ENCODE measurements around the gene MLYCD. TPM values are rescaled to one million over a fixed set of nuclear protein-coding genes. Genes with fewer than 3 reads are reported as not detected.

The MLYCD gene
- total RNA-seq, 1 donor from 2014 or later, result 2.8 TPM

GRCh38 chr16:83888672-83889044 lies 10.3 kb upstream of the MLYCD start:
- H3K4me3 Mint-ChIP-seq (ENCODE audit: unreplicated experiment), result no peak overlapping the region
- no peaks in the 10 kb centered on the region for H3K4me1 ChIP-seq (ENCODE audit: insufficient read depth, low read length)
- H3K79me2 ChIP-seq (ENCODE audit: insufficient read depth, low read length), result no peaks in the 10 kb centered on the region
- H3K9ac ChIP-seq (ENCODE audit: low read length), result no peak overlapping the region
- no peak for FAIRE-seq
- H3K27me3 Mint-ChIP-seq (ENCODE audit: low read depth, unreplicated experiment), result peaks cover 9% of the 10 kb centered on the region
- no peak overlapping the region for H3K4me3 ChIP-seq (ENCODE audit: insufficient read depth, low read depth, low read length)
- H3K36me3 Mint-ChIP-seq (ENCODE audit: low read depth, unreplicated experiment), result no peaks in the 10 kb centered on the region
- no peaks in the 10 kb centered on the region for H3K27me3 ChIP-seq (ENCODE audit: insufficient read depth, low read length)
- H3K27ac ChIP-seq (ENCODE audit: low read depth, low read length), result no peak overlapping the region
- no peak for TF ChIP-seq EZH2 (IDR thresholded peaks at IDR 0.05; ENCODE audit: insufficient read depth, low read length)
- H3K36me3 ChIP-seq (ENCODE audit: insufficient read depth, low read length), result no peaks in the 10 kb centered on the region
- no peak overlapping the region for H2AFZ ChIP-seq (ENCODE audit: low read depth, low read length)
- peaks cover 13% of the 10 kb centered on the region for H3K9me3 Mint-ChIP-seq (ENCODE audit: unreplicated experiment)
- no peaks in the 10 kb centered on the region for H3K4me1 Mint-ChIP-seq (ENCODE audit: low read depth, unreplicated experiment)
- H4K20me1 ChIP-seq (ENCODE audit: insufficient read depth, low read length), result no peaks in the 10 kb centered on the region
- H3K27ac Mint-ChIP-seq (ENCODE audit: unreplicated experiment), result no peak overlapping the region
- peaks cover 10% of the 10 kb centered on the region for H3K9me3 ChIP-seq (ENCODE audit: insufficient read depth, low read depth, low read length)
- DNase-seq (ENCODE audit: low read depth), result no peak
- H3K4me2 ChIP-seq (ENCODE audit: low read length), result no peak overlapping the region

GRCh38 chr16:83890359-83890758 lies 8.6 kb upstream of the MLYCD start:
- Mint-ChIP-seq H3K4me3 (ENCODE audit: unreplicated experiment) (no peak overlapping the region), H3K27me3 (ENCODE audit: low read depth, unreplicated experiment) (peaks cover 7% of the 10 kb centered on the region), H3K27ac (ENCODE audit: unreplicated experiment) (no peak overlapping the region), H3K36me3 (ENCODE audit: low read depth, unreplicated experiment) (no peaks in the 10 kb centered on the region), H3K4me1 (ENCODE audit: low read depth, unreplicated experiment) (no peaks in the 10 kb centered on the region), H3K9me3 (ENCODE audit: unreplicated experiment) (peaks cover 13% of the 10 kb centered on the region)
- Histone ChIP-seq H3K27me3 (ENCODE audit: insufficient read depth, low read length) (no peaks in the 10 kb centered on the region), H3K9me3 (ENCODE audit: insufficient read depth, low read depth, low read length) (peaks cover 10% of the 10 kb centered on the region), H3K36me3 (ENCODE audit: insufficient read depth, low read length) (no peaks in the 10 kb centered on the region), H3K4me3 (ENCODE audit: insufficient read depth, low read depth, low read length) (no peak overlapping the region), H3K4me1 (ENCODE audit: insufficient read depth, low read length) (no peaks in the 10 kb centered on the region), H4K20me1 (ENCODE audit: insufficient read depth, low read length) (no peaks in the 10 kb centered on the region), H3K9ac (ENCODE audit: low read length) (no peak overlapping the region), H2AFZ (ENCODE audit: low read depth, low read length) (no peak overlapping the region), H3K27ac (ENCODE audit: low read depth, low read length) (no peak overlapping the region), H3K79me2 (ENCODE audit: insufficient read depth, low read length) (no peaks in the 10 kb centered on the region), H3K4me2 (ENCODE audit: low read length) (no peak overlapping the region)
- no peak for TF ChIP-seq CTCF (IDR thresholded peaks at IDR 0.05; ENCODE audit: insufficient read depth, low read depth, low read length)
- FAIRE-seq (no peak), DNase-seq (ENCODE audit: low read depth) (no peak)

DNA sequence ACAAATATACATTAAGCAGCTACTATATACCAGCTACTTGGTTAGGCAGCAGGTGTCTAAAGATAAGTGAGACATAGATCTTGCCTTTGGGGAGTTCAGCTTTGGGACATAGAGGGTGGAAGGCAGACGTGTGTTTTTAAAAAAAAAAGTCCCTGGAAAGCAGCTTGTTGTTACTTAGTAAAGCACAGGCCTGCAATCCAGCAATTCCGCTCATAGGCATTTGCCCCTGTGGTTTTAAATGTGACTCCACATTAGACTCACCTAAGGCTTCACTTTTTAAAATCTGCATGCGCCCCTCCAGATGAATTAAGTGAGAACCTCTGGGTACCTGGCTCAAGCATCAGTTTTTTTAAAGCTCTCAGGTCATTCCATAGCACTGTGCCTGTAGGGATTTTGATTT lies 7.2 kb upstream of the MLYCD start:
- Histone ChIP-seq H3K9me3 (ENCODE audit: insufficient read depth, low read depth, low read length) (peaks cover 10% of the 10 kb centered on the region), H3K4me1 (ENCODE audit: insufficient read depth, low read length) (no peaks in the 10 kb centered on the region), H3K27ac (ENCODE audit: low read depth, low read length) (no peak overlapping the region), H3K36me3 (ENCODE audit: insufficient read depth, low read length) (no peaks in the 10 kb centered on the region), H3K79me2 (ENCODE audit: insufficient read depth, low read length) (no peaks in the 10 kb centered on the region), H2AFZ (ENCODE audit: low read depth, low read length) (no peak overlapping the region), H4K20me1 (ENCODE audit: insufficient read depth, low read length) (no peaks in the 10 kb centered on the region), H3K9ac (ENCODE audit: low read length) (no peak overlapping the region), H3K27me3 (ENCODE audit: insufficient read depth, low read length) (no peaks in the 10 kb centered on the region), H3K4me2 (ENCODE audit: low read length) (no peak overlapping the region), H3K4me3 (ENCODE audit: insufficient read depth, low read depth, low read length) (no peak overlapping the region)
- no peaks in the 10 kb centered on the region for H3K36me3 Mint-ChIP-seq (ENCODE audit: low read depth, unreplicated experiment)
- no peak for TF ChIP-seq CTCF (IDR thresholded peaks at IDR 0.05; ENCODE audit: insufficient read depth, low read depth, low read length)
- no peak for TF ChIP-seq EZH2 (IDR thresholded peaks at IDR 0.05; ENCODE audit: insufficient read depth, low read length)
- H3K9me3 Mint-ChIP-seq (ENCODE audit: unreplicated experiment), result peaks cover 13% of the 10 kb centered on the region
- DNase-seq (ENCODE audit: low read depth), result no peak
- H3K4me3 Mint-ChIP-seq (ENCODE audit: unreplicated experiment), result no peak overlapping the region
- H3K27me3 Mint-ChIP-seq (ENCODE audit: low read depth, unreplicated experiment), result peaks cover 2% of the 10 kb centered on the region
- no peaks in the 10 kb centered on the region for H3K4me1 Mint-ChIP-seq (ENCODE audit: low read depth, unreplicated experiment)
- no peak for FAIRE-seq
- H3K27ac Mint-ChIP-seq (ENCODE audit: unreplicated experiment), result no peak overlapping the region

Data from astrocyte (in vitro differentiated cells and primary cell).